ENCODE measurements around the gene ZNF740.
A peak's percentile ranks its signal among the peaks of the same experiment; 100 is the strongest.

The ZNF740 gene, protein sequence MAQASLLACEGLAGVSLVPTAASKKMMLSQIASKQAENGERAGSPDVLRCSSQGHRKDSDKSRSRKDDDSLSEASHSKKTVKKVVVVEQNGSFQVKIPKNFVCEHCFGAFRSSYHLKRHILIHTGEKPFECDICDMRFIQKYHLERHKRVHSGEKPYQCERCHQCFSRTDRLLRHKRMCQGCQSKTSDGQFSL

DNA sequence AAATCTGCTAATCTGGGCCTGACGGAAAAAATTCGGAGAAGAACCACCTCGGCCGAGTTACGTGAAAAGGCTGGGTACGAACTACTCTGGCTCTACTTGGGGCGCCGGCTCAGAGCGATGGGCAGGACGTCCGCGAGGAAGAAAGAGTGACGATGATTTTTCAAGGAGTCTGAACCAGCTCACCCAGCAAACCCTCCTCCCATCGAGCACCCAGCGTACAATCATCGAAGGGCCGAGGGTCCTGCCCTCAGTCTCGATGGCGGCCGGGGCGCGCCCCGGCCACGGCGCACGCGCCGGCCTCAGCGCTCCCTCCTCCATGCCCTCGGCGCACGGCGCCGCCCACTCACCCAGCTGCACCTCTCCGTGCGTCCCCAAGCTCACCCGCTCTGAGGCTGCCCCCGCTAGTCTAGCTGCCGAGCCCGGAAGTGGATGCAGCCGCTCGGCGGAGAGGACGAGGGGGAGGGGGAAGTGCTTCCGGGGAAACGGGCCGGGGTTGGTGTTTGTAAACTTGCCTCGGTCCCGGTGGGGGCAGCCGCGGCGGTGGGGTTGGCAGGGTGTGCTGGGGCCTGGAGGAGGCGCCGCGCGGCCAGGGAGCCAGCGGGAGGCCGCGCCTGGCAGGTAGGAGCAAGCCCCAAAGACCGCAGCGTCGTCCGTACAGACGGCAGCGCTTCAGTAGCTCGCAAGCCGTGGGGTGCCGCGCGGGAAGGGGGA, at the start of gene ZNF740, which contains the start of gene CSAD:
ZNF740 (plus strand) TSS at position 503 of the 711 bp plus-strand sequence. CDS start 1,262 bp downstream, outside the sequence.
CSAD (minus strand) TSS at position 706 of the 711 bp plus-strand sequence. CDS start 7,455 bp downstream, outside the sequence.
- peak; percentile 98 for DNase-seq (ENCODE audit: low spot score)
- Histone ChIP-seq H3K4me3 (peak within 1 kb of the TSS; percentile 88), H3K27ac (peak within 1 kb of the TSS; percentile 83 to 97)
- TF ChIP-seq, protein P1, sequence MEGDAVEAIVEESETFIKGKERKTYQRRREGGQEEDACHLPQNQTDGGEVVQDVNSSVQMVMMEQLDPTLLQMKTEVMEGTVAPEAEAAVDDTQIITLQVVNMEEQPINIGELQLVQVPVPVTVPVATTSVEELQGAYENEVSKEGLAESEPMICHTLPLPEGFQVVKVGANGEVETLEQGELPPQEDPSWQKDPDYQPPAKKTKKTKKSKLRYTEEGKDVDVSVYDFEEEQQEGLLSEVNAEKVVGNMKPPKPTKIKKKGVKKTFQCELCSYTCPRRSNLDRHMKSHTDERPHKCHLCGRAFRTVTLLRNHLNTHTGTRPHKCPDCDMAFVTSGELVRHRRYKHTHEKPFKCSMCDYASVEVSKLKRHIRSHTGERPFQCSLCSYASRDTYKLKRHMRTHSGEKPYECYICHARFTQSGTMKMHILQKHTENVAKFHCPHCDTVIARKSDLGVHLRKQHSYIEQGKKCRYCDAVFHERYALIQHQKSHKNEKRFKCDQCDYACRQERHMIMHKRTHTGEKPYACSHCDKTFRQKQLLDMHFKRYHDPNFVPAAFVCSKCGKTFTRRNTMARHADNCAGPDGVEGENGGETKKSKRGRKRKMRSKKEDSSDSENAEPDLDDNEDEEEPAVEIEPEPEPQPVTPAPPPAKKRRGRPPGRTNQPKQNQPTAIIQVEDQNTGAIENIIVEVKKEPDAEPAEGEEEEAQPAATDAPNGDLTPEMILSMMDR (IDR thresholded peaks at IDR 0.05): no peak

DNA sequence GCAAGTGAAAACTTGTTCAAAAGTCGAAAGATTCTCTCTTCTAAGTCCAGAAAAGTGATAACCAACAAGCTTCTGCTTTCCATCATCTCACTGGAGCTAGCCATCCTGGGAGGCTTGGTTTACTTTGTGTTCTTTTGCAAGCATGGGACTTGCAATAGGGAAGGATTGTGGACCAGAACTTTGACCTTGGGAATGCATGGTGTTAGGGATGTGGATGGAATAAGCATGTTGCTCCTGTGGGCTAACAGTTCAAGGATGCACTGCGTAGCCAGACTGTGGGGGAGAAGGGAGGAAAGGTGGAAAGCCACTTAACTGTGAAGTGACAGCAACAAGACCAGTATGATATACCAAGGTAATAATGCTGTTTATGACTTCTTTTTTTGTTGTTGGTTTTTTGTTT, 48.7 kb upstream of the ZNF740 start:
- TF ChIP-seq, protein P1 (IDR thresholded peaks at IDR 0.05): no peak
- DNase-seq (ENCODE audit: low spot score): no peak

DNA sequence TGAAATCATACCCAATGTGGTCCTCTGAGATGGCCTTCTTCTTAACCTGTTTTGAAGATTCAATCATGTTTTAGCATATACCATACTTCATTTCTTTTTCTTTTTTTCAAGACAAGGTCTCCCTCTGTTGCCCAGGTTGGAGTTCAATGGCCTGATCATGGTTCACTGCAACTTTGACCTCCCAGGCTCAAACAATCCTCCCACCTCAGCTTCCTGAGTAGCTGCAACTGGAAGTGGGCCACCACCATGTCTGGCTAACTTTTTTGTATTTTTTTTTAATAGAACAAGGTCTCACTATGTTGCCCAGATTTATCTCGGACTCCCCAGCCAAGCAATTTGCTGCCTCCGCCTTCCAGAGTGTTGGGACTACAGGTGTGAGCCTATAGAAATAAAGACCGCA, 46.8 kb upstream of the ZNF740 start:
- TF ChIP-seq, protein P1 (IDR thresholded peaks at IDR 0.05): no peak
- no peak overlapping the region for H3K27ac ChIP-seq
- DNase-seq (ENCODE audit: low spot score): no peak
- H3K4me3 ChIP-seq: no peak overlapping the region

More for the DNA sequence above, 48.7 kb upstream of the ZNF740 start:
- H3K27ac ChIP-seq: no peak overlapping the region
- no peak overlapping the region for H3K4me3 ChIP-seq

DNA sequence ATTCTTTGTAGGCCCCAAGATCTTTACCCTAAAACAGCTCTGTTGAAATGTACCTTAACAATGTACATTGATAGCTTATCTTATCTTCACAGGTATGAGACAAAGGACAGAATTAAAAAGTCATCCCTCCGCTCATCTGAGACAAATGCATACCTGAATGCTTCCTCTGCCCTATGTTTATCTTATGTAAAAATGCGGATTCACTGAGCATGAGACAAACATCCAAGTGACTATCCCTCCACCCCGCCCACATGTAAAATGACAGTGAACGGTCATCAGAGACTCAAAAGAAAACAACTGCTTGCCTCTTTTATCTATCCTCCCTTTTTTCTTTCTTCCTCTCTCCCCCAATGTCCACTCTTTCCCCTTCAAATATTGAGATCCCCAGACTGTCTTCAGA, 37.2 kb upstream of the ZNF740 start:
- H3K27ac ChIP-seq: no peak overlapping the region
- no peak overlapping the region for H3K4me3 ChIP-seq
- no peak for DNase-seq (ENCODE audit: low spot score)
- TF ChIP-seq, protein P1 (IDR thresholded peaks at IDR 0.05): no peak

DNA sequence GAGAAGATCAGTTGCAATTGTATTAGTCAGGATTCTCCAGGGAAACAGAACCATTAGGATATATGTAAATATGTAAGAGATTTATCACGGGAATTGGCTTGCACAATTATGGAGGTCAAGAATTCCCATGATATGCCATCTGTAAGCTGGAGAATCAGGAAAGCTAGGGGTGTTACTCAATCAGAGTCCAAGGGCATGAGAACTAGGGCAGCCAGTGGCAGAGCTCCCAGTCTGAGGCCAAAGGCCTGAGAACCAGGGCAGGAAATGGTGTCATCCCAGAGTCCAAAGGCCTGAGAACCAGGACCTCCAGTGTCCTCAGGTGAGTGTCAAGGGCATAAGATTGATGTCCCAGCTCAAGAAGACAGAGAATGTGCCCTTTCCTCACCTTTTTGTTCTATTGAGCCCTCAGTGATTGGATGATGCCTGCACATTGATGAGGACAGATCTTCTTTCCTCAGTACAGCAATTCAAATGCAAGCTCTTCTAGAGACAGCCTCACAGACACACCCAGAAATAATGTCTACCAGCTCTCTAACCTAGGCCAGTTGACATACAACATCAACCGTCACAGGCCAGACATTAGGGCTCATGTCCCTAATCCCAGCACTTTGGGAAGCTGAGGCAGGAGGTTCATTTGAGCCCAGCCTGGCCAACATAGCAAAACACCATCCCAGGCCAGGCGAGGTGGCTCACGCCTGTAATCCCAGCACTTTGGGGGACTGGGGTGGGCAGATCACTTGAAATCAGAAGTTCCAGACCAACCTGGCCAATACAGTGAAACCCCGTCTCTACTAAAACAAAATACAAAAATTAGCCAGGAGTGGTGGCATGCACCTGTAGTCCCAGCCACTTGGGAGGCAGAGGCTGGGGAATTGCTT, 34.9 kb upstream of the ZNF740 start:
- TF ChIP-seq, protein P1 (IDR thresholded peaks at IDR 0.05): no peak
- Histone ChIP-seq H3K4me3 (no peak overlapping the region), H3K27ac (no peak overlapping the region)
- DNase-seq (ENCODE audit: low spot score): no peak

DNA sequence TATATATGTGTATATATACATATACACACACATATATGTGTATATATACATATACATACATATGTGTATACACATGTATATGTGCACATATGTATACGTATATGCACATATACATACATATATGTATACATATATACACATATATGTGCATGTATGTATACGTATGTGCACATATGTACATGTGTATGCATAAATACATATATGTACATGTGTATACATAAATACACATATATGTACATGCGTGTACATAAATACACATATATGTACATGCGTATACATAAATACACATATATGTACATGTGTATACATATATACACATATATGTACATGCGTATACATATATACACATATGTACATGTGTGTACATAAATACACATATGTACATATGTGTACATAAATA, 33.3 kb upstream of the ZNF740 start:
- Histone ChIP-seq H3K4me3 (no peak overlapping the region), H3K27ac (no peak overlapping the region)
- TF ChIP-seq, protein P1 (IDR thresholded peaks at IDR 0.05): no peak
- no peak for DNase-seq (ENCODE audit: low spot score)
